ENCODE data around the gene CRY2. TPM values are rescaled to one million over a fixed set of nuclear protein-coding genes. Genes with fewer than 3 reads are reported as not detected.

The CRY2 gene
- total RNA-seq, 2 experiments from 2014 or later: 248 TPM

DNA sequence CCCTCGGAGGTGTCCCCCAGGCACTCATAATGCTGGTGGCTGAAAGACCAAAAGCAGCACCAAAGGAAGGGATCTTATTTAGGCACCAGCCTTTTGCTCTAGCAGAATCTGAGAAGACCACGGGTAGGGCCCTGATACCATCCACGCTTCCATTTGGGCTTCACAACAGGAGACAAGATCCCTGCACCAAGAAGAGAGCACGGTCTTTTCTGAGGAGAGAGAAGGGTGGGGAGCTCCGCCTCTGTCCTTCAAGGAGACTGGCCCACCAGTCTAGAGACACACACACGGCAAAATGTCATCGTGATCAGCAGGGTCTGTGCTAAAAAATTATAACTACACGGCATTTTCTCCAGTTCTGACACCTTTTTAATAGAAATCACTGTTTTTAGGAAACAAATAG is 84.9 kb downstream of the CRY2 start:
- no peak for DNase-seq
- no peak overlapping the region for H3K4me3 ChIP-seq (ENCODE audit: low read length)
- ATAC-seq (ENCODE audit: poor library complexity): no peak
- H3K27ac ChIP-seq (ENCODE audit: low read depth in 1 of 2, low read length in 2 of 2): no peak overlapping the region
- no peaks in the 10 kb centered on the region for H3K9me3 ChIP-seq (ENCODE audit: control insufficient read depth in 1 of 2, insufficient read depth in 1 of 2, low read length in 2 of 2)
- peaks cover 25% of the 10 kb centered on the region for H3K4me1 Mint-ChIP-seq (ENCODE audit: low read depth)
- ChIA-PET CTCF (no interaction called here), POLR2A (interaction anchor here (1.5 kb wide), 1 partner anchor 14 kb away, joined by 3 read pairs; the partner anchor contains the start of gene PEX16)
- H3K27me3 ChIP-seq (ENCODE audit: control insufficient read depth in 1 of 2, insufficient read depth in 2 of 2, low read length in 2 of 2): no peaks in the 10 kb centered on the region
- peaks cover 54% of the 10 kb centered on the region for H3K36me3 Mint-ChIP-seq (ENCODE audit: low read depth)
- intact Hi-C loops (cut with DNase I, micrococcal nuclease): no loop called here
- H3K27ac Mint-ChIP-seq: no peak overlapping the region
- no peaks in the 10 kb centered on the region for H3K9me3 Mint-ChIP-seq
- H3K36me3 ChIP-seq (ENCODE audit: insufficient read depth, low read length): peaks cover 48% of the 10 kb centered on the region
- no peak overlapping the region for H3K4me3 Mint-ChIP-seq
- no peaks in the 10 kb centered on the region for H3K27me3 Mint-ChIP-seq
- peaks cover 42% of the 10 kb centered on the region for H3K4me1 ChIP-seq (ENCODE audit: insufficient read depth, low read length)
- TF ChIP-seq, protein P1, sequence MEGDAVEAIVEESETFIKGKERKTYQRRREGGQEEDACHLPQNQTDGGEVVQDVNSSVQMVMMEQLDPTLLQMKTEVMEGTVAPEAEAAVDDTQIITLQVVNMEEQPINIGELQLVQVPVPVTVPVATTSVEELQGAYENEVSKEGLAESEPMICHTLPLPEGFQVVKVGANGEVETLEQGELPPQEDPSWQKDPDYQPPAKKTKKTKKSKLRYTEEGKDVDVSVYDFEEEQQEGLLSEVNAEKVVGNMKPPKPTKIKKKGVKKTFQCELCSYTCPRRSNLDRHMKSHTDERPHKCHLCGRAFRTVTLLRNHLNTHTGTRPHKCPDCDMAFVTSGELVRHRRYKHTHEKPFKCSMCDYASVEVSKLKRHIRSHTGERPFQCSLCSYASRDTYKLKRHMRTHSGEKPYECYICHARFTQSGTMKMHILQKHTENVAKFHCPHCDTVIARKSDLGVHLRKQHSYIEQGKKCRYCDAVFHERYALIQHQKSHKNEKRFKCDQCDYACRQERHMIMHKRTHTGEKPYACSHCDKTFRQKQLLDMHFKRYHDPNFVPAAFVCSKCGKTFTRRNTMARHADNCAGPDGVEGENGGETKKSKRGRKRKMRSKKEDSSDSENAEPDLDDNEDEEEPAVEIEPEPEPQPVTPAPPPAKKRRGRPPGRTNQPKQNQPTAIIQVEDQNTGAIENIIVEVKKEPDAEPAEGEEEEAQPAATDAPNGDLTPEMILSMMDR (IDR thresholded peaks at IDR 0.05): no peak

Other genes with a start within 250 kb of the CRY2 start
- gene CHST1, start 181.9 kb upstream of the CRY2 start, total RNA-seq: not detected
- gene SLC35C1, start 42.3 kb upstream of the CRY2 start, total RNA-seq: 1 to 10 TPM; 4.4 to 4.9 TPM
- 1 to 10 TPM; 2.3 to 2.4 TPM for gene MAPK8IP1, start 38.2 kb downstream of the CRY2 start, total RNA-seq
- 1 to 10 TPM; 5.7 to 6.0 TPM for gene FREY1, start 59.8 kb downstream of the CRY2 start, total RNA-seq
- gene PEX16, start 70.4 kb downstream of the CRY2 start, total RNA-seq: 10 to 100 TPM; 56.3 to 62.0 TPM
- gene LARGE2, start 75.2 kb downstream of the CRY2 start, total RNA-seq: 1 to 10 TPM; 2.7 to 3.5 TPM

Data from CD4-positive, alpha-beta T cell (primary cell).